OCI-LY7 (cell line): Measurements from ENCODE around the gene JAM2.

ENCODE experiments used
- CTCF ChIP-seq: fragments of 200-600 bp; sonication (generic); conservative IDR thresholded peaks from 2 replicates; pipeline ENCODE4 v1.5.1; 2014; ENCODE audit warnings: mild to moderate bottlenecking, antibody characterized with exemption, low read length, moderate library complexity, mixed read lengths
- EZH2phosphoT487 ChIP-seq: fragments of 200-600 bp; sonication (generic); IDR thresholded peaks from 2 replicates; pipeline ENCODE4 v1.6.1; 2018; ENCODE audit warnings: low read depth, borderline replicate concordance, mild to moderate bottlenecking, mixed run types, antibody characterized with exemption, low read length, moderate library complexity, mixed read lengths

GRCh38 chr21:25657140-25657539, 18.1 kb downstream of the JAM2 start:
- TF ChIP-seq CTCF (no peak), EZH2phosphoT487 (no peak)
